Stimulated activated effector memory CD8-positive, alpha-beta T cell treated with anti-CD3 and anti-CD28 coated beads, Interleukin-12 subunit alpha, Interleukin-12 subunit beta, amount 100 ng/mL, for 72 hours (primary cell): ENCODE data around the gene NOS3.

ENCODE experiments used
- ATAC-seq: fragments of 150-1000 bp; cut with Tn5 transposase; 2 replicates; pipeline ENCODE4 v1.10.0; 2021
- DNase-seq, 2 donors: peaks; one replicate each; pipeline ENCODE4 v3.0.0; 2021 to 2022; ENCODE audit warnings: low spot score in 2 of 2
- H3K27ac Mint-ChIP-seq: one replicate; pipeline ENCODE4 v1.8.0; 2022; ENCODE audit warnings: mild to moderate bottlenecking, mixed read lengths
- H3K36me3 Mint-ChIP-seq: one replicate; pipeline ENCODE4 v1.8.0; 2022; ENCODE audit warnings: mild to moderate bottlenecking, mixed read lengths
- H3K4me1 Mint-ChIP-seq: one replicate; pipeline ENCODE4 v1.8.0; 2022; ENCODE audit warnings: mixed read lengths
- H3K4me3 Mint-ChIP-seq: one replicate; pipeline ENCODE4 v1.8.0; 2022; ENCODE audit warnings: mild to moderate bottlenecking, mixed read lengths
- H3K9me3 Mint-ChIP-seq: one replicate; pipeline ENCODE4 v1.8.0; 2022; ENCODE audit warnings: mixed read lengths

The NOS3 gene

DNA sequence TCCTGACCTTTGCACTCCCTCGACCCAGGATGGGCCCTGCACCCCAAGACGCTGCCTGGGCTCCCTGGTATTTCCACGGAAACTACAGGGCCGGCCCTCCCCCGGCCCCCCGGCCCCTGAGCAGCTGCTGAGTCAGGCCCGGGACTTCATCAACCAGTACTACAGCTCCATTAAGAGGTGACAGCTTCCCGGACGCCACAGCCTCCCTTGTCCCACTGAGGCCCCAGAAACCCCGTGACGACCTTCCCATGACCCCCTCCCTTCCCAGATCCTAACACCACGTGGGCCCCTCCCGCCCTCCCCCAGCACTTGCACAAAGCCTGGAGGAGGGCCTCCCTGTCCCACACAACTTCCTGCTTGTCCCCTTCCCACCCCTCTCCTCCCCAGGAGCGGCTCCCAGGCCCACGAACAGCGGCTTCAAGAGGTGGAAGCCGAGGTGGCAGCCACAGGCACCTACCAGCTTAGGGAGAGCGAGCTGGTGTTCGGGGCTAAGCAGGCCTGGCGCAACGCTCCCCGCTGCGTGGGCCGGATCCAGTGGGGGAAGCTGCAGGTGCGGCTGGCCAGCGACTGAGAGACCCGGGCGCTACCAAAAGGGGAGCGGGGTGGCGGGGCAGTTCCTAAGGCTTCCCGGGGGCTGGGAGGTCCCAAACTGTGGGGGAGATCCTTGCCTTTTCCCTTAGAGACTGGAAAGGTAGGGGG is 5.7 kb downstream of the NOS3 start:
- ATAC-seq (no peak), DNase-seq (no peak)
- Mint-ChIP-seq H3K27ac (no peak overlapping the region), H3K36me3 (peaks cover 10% of the 10 kb centered on the region), H3K4me3 (no peak overlapping the region), H3K4me1 (peaks cover 30% of the 10 kb centered on the region), H3K9me3 (no peaks in the 10 kb centered on the region)

DNA sequence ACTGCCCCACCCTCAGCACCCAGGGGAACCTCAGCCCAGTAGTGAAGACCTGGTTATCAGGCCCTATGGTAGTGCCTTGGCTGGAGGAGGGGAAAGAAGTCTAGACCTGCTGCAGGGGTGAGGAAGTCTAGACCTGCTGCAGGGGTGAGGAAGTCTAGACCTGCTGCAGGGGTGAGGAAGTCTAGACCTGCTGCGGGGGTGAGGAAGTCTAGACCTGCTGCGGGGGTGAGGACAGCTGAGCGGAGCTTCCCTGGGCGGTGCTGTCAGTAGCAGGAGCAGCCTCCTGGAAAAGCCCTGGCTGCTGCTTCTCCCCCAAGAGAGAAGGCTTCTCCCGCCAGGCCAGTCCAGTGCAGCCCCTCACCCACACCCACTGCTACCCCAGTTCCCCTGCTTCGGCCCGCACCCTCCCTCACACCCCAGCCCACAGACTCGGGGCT is 6.3 kb downstream of the NOS3 start:
- no peak overlapping the region for H3K4me3 Mint-ChIP-seq

DNA sequence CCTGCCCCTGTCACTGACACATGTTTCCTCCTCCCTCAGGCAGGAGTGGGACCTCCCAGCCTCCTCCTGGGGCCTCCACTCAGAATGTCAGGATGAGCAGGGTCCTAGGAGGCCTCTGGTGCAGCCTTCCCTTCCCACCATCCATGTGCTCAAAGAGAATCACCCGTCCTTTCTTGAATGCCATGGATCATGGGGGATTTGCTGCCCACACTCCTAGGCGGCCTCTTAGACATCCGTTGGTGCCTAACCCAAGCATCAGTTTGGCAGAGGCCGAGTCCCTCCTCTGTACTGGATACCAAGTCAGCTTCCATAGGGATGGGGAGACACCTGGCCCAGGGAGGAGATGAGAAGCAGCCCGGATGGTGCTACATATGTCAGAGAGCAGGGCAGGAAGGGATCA is 7.0 kb downstream of the NOS3 start:
- H3K36me3 Mint-ChIP-seq = peaks cover 5% of the 10 kb centered on the region
- no peaks in the 10 kb centered on the region for H3K9me3 Mint-ChIP-seq
- H3K27ac Mint-ChIP-seq = no peak overlapping the region

More for the DNA sequence above, 6.3 kb downstream of the NOS3 start:
- no peak for ATAC-seq
- no peak for DNase-seq
- Mint-ChIP-seq H3K27ac (no peak overlapping the region), H3K4me1 (peaks cover 30% of the 10 kb centered on the region), H3K36me3 (peaks cover 10% of the 10 kb centered on the region), H3K9me3 (no peaks in the 10 kb centered on the region)

DNA sequence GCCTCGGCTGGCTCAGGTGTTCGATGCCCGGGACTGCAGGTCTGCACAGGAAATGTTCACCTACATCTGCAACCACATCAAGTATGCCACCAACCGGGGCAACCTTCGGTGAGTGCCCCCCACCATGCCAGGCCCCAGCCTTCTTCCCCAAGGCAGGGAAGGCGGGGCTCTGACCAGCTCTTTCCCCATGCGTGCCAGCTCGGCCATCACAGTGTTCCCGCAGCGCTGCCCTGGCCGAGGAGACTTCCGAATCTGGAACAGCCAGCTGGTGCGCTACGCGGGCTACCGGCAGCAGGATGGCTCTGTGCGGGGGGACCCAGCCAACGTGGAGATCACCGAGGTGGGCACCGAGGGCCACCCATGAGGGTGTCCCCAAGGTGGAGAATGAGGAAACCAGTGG is 7.5 kb downstream of the NOS3 start:
- no peaks in the 10 kb centered on the region for H3K9me3 Mint-ChIP-seq
- no peak for ATAC-seq
- no peak overlapping the region for H3K27ac Mint-ChIP-seq
- no peak overlapping the region for H3K4me3 Mint-ChIP-seq
- H3K4me1 Mint-ChIP-seq = peaks cover 25% of the 10 kb centered on the region
- no peak for DNase-seq
- H3K36me3 Mint-ChIP-seq = peaks cover 4% of the 10 kb centered on the region

More for the DNA sequence above, 7.0 kb downstream of the NOS3 start:
- no peak for DNase-seq
- ATAC-seq = no peak
- Mint-ChIP-seq H3K4me3 (no peak overlapping the region), H3K4me1 (peaks cover 26% of the 10 kb centered on the region)

DNA sequence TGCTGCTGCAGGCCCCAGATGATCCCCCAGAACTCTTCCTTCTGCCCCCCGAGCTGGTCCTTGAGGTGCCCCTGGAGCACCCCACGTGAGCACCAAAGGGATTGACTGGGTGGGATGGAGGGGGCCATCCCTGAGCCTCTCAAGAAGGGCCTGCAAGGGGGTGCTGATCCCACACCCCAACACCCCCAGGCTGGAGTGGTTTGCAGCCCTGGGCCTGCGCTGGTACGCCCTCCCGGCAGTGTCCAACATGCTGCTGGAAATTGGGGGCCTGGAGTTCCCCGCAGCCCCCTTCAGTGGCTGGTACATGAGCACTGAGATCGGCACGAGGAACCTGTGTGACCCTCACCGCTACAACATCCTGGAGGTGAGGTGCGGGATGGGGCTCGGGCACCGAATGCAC is 8.2 kb downstream of the NOS3 start:
- H3K9me3 Mint-ChIP-seq = no peaks in the 10 kb centered on the region
- no peak overlapping the region for H3K4me3 Mint-ChIP-seq
- H3K4me1 Mint-ChIP-seq = peaks cover 25% of the 10 kb centered on the region
- H3K36me3 Mint-ChIP-seq = peaks cover 4% of the 10 kb centered on the region
- DNase-seq (no peak), ATAC-seq (no peak)
- H3K27ac Mint-ChIP-seq = no peak overlapping the region

DNA sequence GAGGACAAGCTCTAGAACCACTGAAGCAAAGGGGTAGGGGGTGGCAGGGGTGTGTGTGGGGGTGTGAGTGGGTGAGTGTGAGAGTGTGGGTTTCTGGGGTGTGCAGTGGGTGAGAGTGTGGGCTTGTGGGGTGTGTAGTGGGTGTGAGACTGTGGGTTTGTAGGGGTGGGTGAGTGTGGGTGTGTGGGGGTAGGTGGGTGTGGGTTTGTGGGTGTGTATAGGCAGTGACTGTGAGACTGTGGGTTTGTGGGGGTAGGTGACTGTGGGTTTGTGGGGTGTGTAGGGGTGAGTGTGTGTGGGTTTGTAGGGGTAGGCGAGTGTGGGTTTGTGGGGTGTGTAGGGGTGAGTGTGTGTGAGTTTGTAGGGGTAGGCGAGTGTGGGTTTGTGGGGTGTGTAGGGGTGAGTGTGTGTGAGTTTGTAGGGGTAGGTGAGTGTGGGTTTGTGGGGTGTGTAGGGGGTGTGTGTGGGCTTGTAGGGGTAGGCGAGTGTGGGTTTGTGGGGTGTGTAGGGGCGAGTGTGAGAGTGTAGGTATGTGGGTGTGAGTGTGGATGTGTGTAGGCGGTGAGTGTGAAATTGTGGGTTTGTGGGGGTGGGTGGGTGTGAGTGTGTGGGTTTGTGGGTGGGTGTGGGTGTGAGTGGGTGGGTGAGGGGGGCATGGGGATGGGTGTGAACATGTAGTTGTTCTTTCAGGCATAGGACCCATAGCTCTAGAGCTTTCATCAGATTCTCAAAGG is 8.8 kb downstream of the NOS3 start:
- Mint-ChIP-seq H3K36me3 (peaks cover 4% of the 10 kb centered on the region), H3K27ac (no peak overlapping the region), H3K9me3 (no peaks in the 10 kb centered on the region), H3K4me1 (peaks cover 25% of the 10 kb centered on the region), H3K4me3 (no peak overlapping the region)
- ATAC-seq (peak; percentile 12), DNase-seq (no peak)

DNA sequence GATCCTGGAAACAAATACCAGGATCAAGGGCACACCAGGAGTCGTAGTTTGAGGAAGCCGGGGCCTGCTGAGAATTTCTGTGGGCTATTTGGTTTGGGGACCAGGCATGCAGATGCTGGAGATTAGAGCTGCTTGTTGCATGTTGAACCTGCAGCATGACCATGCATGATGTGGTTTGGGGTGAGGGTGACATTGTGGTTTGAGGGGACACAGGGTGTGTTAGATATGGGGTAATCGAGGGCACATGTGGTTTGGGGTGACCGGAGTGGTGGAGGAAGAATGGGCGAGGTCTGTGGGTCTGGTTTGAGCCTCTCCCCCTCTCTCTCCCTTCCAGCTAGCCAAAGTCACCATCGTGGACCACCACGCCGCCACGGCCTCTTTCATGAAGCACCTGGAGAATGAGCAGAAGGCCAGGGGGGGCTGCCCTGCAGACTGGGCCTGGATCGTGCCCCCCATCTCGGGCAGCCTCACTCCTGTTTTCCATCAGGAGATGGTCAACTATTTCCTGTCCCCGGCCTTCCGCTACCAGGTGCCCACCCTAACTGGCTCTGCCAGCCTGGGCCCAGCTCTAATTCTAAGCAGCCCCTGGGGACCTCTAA is 10.2 kb downstream of the NOS3 start:
- no peak for ATAC-seq
- Mint-ChIP-seq H3K4me1 (peaks cover 25% of the 10 kb centered on the region), H3K27ac (no peak overlapping the region), H3K36me3 (peaks cover 4% of the 10 kb centered on the region), H3K9me3 (no peaks in the 10 kb centered on the region), H3K4me3 (no peak overlapping the region)
- DNase-seq = no peak

DNA sequence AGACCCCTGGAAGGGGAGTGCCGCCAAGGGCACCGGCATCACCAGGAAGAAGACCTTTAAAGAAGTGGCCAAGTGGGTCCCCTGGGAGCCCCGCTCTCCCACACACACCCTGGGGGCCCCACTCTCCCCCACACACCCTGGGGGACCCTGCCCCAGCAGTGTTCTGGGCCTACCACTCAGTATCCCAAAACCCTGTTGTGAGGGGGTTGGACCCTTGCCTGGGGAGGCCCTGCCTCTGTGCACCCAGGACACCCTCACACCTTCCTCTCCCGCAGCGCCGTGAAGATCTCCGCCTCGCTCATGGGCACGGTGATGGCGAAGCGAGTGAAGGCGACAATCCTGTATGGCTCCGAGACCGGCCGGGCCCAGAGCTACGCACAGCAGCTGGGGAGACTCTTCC is 10.7 kb downstream of the NOS3 start:
- ATAC-seq (no peak), DNase-seq (no peak)
- no peak overlapping the region for H3K27ac Mint-ChIP-seq
- peaks cover 4% of the 10 kb centered on the region for H3K36me3 Mint-ChIP-seq
- peaks cover 25% of the 10 kb centered on the region for H3K4me1 Mint-ChIP-seq
- no peaks in the 10 kb centered on the region for H3K9me3 Mint-ChIP-seq
- H3K4me3 Mint-ChIP-seq = no peak overlapping the region

DNA sequence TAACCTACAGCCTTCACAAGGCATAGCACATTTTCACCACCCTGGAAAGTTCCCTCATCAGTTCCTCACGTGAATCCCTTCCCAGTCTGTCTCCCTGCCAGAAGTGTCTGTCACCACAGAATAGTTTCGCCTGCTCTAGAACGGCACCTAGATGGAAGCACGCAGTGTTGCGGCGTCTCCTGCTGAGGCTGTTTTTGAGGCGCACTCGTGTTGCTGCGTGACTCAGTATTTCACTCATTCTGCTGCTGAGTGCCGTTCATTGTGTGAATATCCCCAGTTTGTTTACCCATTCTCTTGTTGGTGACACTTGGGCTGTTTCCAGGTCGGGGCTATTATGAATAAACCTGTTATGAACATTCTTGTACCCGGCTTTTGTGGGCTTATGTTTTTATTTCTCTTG is 12.8 kb downstream of the NOS3 start:
- Mint-ChIP-seq H3K27ac (no peak overlapping the region), H3K4me3 (no peak overlapping the region), H3K4me1 (peaks cover 30% of the 10 kb centered on the region), H3K9me3 (no peaks in the 10 kb centered on the region), H3K36me3 (peaks cover 4% of the 10 kb centered on the region)
- ATAC-seq = no peak
- DNase-seq = no peak

DNA sequence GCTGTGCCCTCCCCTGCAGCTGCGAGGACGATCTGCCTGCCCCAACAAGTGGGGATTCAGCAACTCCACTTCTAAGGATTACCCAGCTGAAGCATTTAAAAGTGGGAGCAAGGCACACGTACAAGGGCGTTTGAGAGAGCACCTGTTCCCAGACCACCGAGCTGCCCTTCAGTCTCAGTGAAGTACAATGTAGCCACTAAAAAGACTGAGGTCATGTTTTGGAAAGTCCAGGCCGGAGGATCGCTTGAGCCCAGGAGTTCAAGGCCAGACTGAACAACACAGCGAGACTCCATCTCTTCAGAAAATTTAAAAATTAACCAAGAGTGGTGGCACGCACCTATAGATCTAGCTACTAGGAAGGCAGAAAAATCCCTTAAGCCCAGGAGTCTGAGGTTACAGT is 14.7 kb downstream of the NOS3 start:
- H3K9me3 Mint-ChIP-seq = no peaks in the 10 kb centered on the region
- no peak overlapping the region for H3K4me3 Mint-ChIP-seq
- ATAC-seq = no peak
- no peak overlapping the region for H3K27ac Mint-ChIP-seq
- no peak for DNase-seq
- H3K36me3 Mint-ChIP-seq = no peaks in the 10 kb centered on the region
- peaks cover 24% of the 10 kb centered on the region for H3K4me1 Mint-ChIP-seq

DNA sequence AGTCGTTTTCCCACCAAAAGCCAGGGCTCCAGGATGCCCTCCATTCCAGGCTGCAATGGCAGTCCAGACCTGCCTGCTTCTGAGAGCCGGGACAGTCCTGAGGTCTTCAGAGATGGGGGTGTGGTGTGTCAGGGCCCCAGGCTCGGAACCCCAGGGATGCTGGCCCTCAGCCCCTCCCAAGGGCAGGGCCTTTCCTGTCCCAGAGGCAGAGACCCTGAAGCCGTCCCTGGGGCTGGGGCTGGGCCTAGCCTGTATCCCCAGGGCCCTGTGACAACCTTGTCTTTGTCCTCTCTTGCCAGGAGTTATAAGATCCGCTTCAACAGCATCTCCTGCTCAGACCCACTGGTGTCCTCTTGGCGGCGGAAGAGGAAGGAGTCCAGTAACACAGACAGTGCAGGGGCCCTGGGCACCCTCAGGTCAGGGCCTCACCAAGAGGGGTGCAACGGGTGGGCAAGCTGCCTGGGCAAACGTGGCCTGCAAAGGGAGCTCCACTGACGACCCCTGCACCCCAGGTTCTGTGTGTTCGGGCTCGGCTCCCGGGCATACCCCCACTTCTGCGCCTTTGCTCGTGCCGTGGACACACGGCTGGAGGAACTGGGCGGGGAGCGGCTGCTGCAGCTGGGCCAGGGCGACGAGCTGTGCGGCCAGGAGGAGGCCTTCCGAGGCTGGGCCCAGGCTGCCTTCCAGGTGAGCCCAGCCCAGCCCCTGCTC is 15.9 kb downstream of the NOS3 start:
- DNase-seq (no peak), ATAC-seq (no peak)
- H3K4me3 Mint-ChIP-seq = peak overlapping the region; percentile 69
- H3K4me1 Mint-ChIP-seq = peaks cover 30% of the 10 kb centered on the region
- no peaks in the 10 kb centered on the region for H3K9me3 Mint-ChIP-seq
- H3K36me3 Mint-ChIP-seq = no peaks in the 10 kb centered on the region
- H3K27ac Mint-ChIP-seq = peak overlapping the region; percentile 79

DNA sequence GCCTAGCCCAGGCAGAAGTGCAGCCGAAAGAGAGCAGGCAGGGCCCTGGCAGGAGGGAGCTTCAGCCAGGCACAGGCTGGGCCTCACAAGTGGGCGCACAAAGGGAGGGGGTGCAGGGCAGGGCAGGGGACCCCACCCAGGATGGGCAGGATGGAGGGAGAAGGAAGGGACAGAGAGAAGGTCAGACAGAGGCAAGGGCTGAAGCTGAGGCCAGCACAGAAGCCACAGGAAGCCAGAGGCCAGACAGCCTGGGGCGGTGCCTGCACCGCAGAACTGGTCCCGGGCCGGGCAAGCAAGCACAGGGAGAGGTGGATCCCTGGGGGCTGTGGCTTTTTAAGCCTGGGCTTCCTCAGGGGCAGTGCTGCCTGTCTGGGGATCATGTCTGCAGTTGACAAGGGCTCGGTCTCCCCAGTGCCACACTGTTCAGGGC is 16.7 kb downstream of the NOS3 start:
- no peak for ATAC-seq
- no peak for DNase-seq
- Mint-ChIP-seq H3K4me3 (peak overlapping the region; percentile 69), H3K36me3 (no peaks in the 10 kb centered on the region), H3K9me3 (no peaks in the 10 kb centered on the region), H3K4me1 (peaks cover 38% of the 10 kb centered on the region), H3K27ac (peak overlapping the region; percentile 79)

DNA sequence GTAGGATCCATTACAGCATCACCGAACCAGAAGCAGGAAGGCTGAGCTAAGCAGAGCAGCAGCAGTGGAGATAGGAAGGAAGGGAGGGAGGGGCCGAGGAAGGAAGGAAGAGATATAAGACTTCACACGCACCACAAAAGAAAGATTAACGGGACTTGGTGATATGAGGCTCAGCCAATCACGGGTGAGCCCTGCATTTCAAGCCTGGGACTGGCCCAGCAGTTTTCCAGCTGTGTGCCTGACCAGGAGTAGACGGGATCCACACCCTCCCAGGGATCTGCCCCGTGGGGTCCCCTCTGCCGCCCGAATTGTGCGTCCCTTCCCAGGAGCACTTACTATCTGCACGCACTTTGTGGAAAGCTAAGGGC is 17.3 kb downstream of the NOS3 start:
- Mint-ChIP-seq H3K27ac (peak overlapping the region; percentile 79), H3K4me3 (peak overlapping the region; percentile 69), H3K36me3 (no peaks in the 10 kb centered on the region), H3K9me3 (no peaks in the 10 kb centered on the region), H3K4me1 (peaks cover 42% of the 10 kb centered on the region)
- ATAC-seq (peak; percentile 29), DNase-seq (no peak)

DNA sequence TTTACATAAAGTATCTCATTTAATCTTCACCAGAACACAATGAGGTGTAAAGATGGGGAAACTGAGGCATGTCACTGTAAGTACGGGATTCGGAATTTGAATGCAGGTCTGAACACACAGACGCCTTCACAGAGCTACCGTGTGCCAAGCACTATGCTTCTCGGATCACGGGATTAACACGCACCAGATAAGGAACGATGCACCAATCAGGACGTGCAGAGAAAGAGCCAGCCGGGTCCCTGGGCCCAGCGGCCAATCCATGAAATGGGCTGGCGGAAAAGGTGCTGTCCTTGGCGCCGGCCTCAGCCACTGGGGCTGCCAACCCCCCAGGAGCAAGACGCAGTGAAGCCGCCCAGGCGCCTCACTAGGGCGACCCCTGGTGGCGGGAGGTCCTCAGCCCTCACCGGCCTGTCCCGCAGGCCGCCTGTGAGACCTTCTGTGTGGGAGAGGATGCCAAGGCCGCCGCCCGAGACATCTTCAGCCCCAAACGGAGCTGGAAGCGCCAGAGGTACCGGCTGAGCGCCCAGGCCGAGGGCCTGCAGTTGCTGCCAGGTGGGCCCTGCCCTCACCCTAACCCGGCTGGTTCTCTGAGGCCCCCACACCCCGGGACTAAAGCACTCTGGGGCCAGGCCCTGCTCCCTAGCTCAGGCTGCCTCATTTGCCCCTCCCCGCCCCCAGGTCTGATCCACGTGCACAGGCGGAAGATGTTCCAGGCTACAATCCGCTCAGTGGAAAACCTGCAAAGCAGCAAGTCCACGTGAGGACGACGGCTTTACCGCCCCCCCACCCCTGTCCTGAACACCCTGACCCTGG is 17.9 kb downstream of the NOS3 start:
- Mint-ChIP-seq H3K27ac (peak overlapping the region; percentile 79), H3K9me3 (no peaks in the 10 kb centered on the region), H3K36me3 (peaks cover 4% of the 10 kb centered on the region), H3K4me1 (peaks cover 43% of the 10 kb centered on the region), H3K4me3 (peak overlapping the region; percentile 69)
- DNase-seq (peak; percentile 90 to 95), ATAC-seq (peak; percentile 84)
